SKM-1 treated with dmso at 0.1 percent for 144 hours (cell line): ENCODE results near the gene SMIM31.

Experiments
- DNase-seq: peaks from one replicate; lab custom pipeline; 2025; ENCODE audit not compliant: unreplicated experiment; lab: John Stamatoyannopoulos, UW

SMIM31 gene

GRCh38 chr4:164753873-164754488 lies at the start of gene SMIM31:
TSS of gene SMIM31 (plus strand) at chr4:164754131. CDS start at chr4:164770444, 16,313 bp downstream.
- no peak for DNase-seq

- no peak for DNase-seq
These were observed 47.3 kb upstream of the SMIM31 start for GRCh38 chr4:164706675-164707074.

- no peak for DNase-seq
These were observed 37.0 kb upstream of the SMIM31 start for GRCh38 chr4:164716901-164717300.

GRCh38 chr4:164718827-164719226 lies 35.1 kb upstream of the SMIM31 start:
- no peak for DNase-seq

GRCh38 chr4:164725066-164725465 lies 28.9 kb upstream of the SMIM31 start:
- DNase-seq: no peak

GRCh38 chr4:164730705-164731393 lies 23.1 kb upstream of the SMIM31 start:
- no peak for DNase-seq

GRCh38 chr4:164731827-164732474 lies 22.0 kb upstream of the SMIM31 start:
- DNase-seq: peak; percentile 29

GRCh38 chr4:164734484-164734883 lies 19.4 kb upstream of the SMIM31 start:
- DNase-seq: no peak

GRCh38 chr4:164748375-164748774 lies 5.6 kb upstream of the SMIM31 start:
- no peak for DNase-seq

GRCh38 chr4:164755432-164755831 lies 1.5 kb downstream of the SMIM31 start:
- DNase-seq: no peak

GRCh38 chr4:164756686-164757085 lies 2.8 kb downstream of the SMIM31 start:
- no peak for DNase-seq

- DNase-seq: no peak
These were observed 7.3 kb downstream of the SMIM31 start for GRCh38 chr4:164761241-164761640.

- DNase-seq: no peak
These were observed 7.9 kb downstream of the SMIM31 start for GRCh38 chr4:164761746-164762275.

- DNase-seq: no peak
These were observed 11.2 kb downstream of the SMIM31 start for GRCh38 chr4:164765096-164765495.

GRCh38 chr4:164765833-164766232 lies 11.9 kb downstream of the SMIM31 start:
- DNase-seq: no peak

- peak; percentile 23 for DNase-seq
These were observed 14.6 kb downstream of the SMIM31 start for GRCh38 chr4:164768516-164768915.

GRCh38 chr4:164770010-164770724 lies 16.2 kb downstream of the SMIM31 start:
- DNase-seq: no peak

- no peak for DNase-seq
These were observed 17.2 kb downstream of the SMIM31 start for GRCh38 chr4:164771088-164771487.

- DNase-seq: no peak
These were observed 18.1 kb downstream of the SMIM31 start for GRCh38 chr4:164772076-164772475.

GRCh38 chr4:164779080-164779479 lies 25.1 kb downstream of the SMIM31 start:
- no peak for DNase-seq

- DNase-seq: peak; percentile 40
These were observed 25.9 kb downstream of the SMIM31 start for GRCh38 chr4:164779811-164780216.
